Fibroblast of mammary gland (primary cell): ENCODE data around the gene ATRNL1.

Source experiments
- DNase-seq: peaks from one replicate; pipeline ENCODE4 v3.0.0-alpha.2; 2010; ENCODE audit warnings: low read depth
- H3K4me3 ChIP-seq: 2 replicates; pipeline ENCODE4 v1.5.1; 2011; ENCODE audit warnings: low read depth, mild to moderate bottlenecking, low read length, moderate library complexity; ENCODE audit not compliant: control insufficient read depth
- CTCF ChIP-seq: conservative IDR thresholded peaks from 2 replicates; pipeline ENCODE4 v1.5.1; 2011; ENCODE audit warnings: low read depth, low read length, inconsistent platforms; ENCODE audit not compliant: control insufficient read depth, insufficient read depth

ATRNL1 gene

DNA sequence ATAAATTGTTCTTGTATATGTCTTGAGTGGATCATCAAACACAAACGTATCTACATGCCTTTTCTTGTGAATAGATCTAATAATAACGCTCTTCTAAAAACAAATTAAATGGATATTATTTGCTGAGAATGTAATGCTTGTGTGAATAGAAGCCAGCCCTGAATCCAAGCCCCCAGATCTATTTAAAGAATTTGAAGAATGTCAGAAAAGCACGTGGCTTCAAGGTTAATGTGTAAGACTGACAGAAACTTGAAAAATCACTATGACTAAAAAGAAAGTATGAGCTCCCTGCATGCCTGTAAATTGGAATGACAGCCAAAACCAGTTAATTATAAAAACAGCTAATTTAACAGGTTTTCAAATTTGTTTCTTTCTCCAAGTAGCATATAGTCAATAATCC lies 43.2 kb upstream of the ATRNL1 start:
- TF ChIP-seq CTCF = no peak
- H3K4me3 ChIP-seq = no peak overlapping the region
- no peak for DNase-seq

DNA sequence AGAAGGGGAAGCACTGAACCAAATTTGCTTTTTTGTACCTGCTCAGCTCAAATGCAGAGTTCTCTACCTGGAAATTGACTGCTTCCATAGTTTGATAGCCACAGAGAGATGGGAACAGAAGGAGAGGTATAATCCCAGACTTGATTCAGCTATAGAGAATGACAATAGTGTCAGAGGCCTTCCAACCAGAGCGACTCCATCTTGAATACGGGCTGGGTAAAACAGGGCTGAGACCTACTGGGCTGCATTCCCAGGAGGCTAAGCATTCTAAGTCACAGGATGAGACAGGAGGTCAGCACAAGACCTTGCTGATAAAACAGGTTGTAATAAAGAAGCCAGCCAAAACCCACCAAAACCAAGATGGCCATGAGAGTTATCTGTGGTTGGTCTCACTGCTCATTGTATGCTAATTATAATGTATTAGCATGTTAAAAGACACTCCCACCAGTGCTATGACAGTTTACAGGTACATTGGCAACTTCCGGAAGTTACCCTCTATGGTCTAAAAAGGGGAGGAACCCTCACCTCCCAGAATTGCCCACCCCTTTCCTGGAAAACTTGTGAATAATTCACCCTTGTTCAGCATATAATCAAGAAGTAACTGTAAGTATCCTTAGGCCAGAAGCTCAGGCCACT lies 42.7 kb upstream of the ATRNL1 start:
- no peak overlapping the region for H3K4me3 ChIP-seq
- no peak for DNase-seq
- TF ChIP-seq CTCF = no peak

DNA sequence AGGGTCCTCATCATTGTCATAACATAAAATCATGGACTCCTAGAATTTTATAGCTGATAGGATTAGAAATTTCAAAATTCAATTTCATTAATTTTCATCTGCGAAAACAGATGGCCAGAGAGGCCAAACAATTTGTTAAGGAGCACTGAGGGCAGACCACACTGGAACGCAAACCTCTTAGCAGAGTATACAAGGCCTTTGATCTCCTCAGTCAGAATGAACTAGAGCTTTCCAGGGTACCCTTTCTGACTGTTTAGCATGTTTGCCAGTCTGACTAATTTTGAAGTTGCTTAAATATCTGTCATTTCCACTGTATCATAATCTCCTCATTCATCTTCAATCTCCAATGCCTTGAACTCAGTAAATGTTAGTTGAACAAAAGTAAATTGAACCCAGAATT lies 41.9 kb upstream of the ATRNL1 start:
- H3K4me3 ChIP-seq = no peak overlapping the region
- no peak for DNase-seq
- TF ChIP-seq CTCF = no peak

DNA sequence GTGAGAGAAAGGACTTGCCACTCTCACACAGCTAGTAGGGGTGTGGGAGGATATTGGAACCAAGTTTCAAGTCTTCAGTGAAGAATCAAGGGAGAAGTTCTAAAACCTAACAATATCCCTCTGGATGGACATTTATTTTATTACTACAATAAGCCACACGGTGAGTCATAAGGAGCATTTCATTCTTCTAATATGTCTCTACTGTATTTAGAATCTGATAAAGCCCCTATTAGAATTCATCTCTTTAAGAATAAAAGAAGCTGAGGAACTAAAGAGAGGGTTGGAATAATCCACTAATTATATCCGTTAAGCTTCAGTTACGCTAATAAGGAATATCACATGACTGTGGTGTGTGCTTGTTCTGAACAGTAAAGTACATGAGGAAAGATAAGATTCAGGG lies 40.9 kb upstream of the ATRNL1 start:
- no peak for TF ChIP-seq CTCF
- H3K4me3 ChIP-seq = no peak overlapping the region
- DNase-seq = no peak

DNA sequence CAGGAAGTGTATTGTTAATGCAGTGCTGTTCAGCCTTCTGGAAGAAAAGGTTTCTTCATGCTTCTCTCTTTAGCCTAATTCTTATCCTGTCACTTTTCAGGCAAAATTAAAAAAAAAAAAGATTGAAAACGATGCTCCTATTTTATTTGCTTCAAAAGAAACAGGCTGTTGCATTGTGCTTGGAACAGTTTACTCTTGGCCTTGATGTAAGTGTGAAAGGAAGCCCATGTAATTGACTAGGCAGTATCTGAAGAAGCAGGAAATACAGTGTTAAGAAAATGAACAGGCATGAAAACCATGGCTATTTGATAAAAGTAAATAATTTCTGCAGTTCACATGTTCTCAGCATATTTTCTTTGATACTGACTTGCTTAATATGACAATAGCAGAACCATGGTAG lies 40.4 kb upstream of the ATRNL1 start:
- TF ChIP-seq CTCF = no peak
- DNase-seq = no peak
- no peak overlapping the region for H3K4me3 ChIP-seq

DNA sequence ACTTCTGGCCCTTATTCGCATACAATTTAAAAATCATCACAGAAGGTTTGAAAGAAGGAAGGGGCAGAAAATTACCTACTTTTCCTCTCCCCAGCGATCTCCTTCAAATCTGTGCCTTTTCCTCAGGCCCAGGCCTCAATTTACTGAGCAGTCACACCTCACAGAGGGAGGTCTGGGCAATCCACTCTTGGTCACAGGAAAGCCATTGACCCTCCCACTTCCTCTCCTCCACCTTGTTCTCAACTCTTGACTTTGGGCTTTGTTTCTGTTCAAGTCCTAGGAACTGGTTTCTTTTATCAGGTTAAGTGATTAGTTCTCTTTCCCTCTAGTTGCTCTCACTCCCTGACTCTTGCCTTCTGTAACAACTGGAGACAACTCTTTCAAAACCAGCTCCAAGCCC lies 37.0 kb upstream of the ATRNL1 start:
- DNase-seq = no peak
- no peak overlapping the region for H3K4me3 ChIP-seq
- no peak for TF ChIP-seq CTCF

DNA sequence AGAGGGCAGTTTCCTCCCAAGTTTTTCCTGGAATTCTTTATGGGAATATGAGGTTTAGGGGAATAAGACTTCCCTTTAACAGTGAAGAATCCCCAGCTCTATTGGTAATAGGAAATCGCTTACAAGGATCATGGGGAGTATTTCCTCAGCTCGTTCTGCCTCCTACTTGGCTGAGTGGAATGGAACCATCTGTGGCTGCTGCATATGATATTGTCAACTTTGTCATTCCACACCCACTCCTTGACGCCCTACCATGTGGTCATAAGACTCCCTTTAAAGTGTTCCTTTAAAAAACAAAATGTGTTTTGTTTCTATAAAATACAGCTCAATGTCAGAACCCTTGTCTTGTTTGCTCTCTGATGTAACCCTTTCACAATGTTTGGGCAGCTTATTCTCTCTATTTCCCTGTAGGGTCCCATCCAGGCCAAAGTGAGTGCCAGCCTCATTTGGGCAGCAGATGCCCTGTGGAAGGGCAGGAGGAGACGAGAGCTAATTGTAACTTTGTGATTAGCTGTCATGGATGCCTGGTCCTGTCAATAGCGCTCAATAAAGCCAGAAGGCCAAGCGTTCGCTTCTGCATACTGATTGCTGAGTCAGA lies 33.8 kb upstream of the ATRNL1 start:
- no peak for TF ChIP-seq CTCF
- DNase-seq = no peak
- no peak overlapping the region for H3K4me3 ChIP-seq
